H1 (cell line): Measurements from ENCODE around the gene LDLRAD4. TPM values are rescaled to one million over a fixed set of nuclear protein-coding genes. Genes with fewer than 3 reads are reported as not detected.

Experiments
- CHD7 ChIP-seq: fragments of 300-600 bp; sonication (generic); IDR thresholded peaks from 2 replicates; pipeline ENCODE4 v1.7.1; 2012; ENCODE audit warnings: low read length, moderate library complexity, mild to moderate bottlenecking, inconsistent platforms; ENCODE audit not compliant: insufficient replicate concordance
- EGR1 ChIP-seq: IDR thresholded peaks from 2 replicates; pipeline ENCODE4 v1.6.1; 2011; ENCODE audit warnings: low read depth, low read length, borderline replicate concordance
- GABPA ChIP-seq: IDR thresholded peaks from 2 replicates; pipeline ENCODE4 v1.6.1; 2011; ENCODE audit warnings: mild to moderate bottlenecking, low read length, moderate library complexity, borderline replicate concordance; ENCODE audit not compliant: insufficient read depth
- KDM4A ChIP-seq: IDR thresholded peaks from one replicate; pipeline ENCODE4 v1.7.1; 2012; ENCODE audit warnings: low read depth, mild to moderate bottlenecking, moderate library complexity, low read length, inconsistent platforms; ENCODE audit not compliant: severe bottlenecking
- PHF8 ChIP-seq: fragments of 200-600 bp; sonication (generic); conservative IDR thresholded peaks from 2 replicates; pipeline ENCODE4 v1.7.1; 2012; ENCODE audit warnings: low read depth, mild to moderate bottlenecking, inconsistent platforms, low read length, moderate library complexity
- SUZ12 ChIP-seq: fragments of 200-600 bp; sonication (generic); IDR thresholded peaks from 2 replicates; pipeline ENCODE4 v1.6.1; 2012; ENCODE audit warnings: mild to moderate bottlenecking, inconsistent platforms, low read length, moderate library complexity, mixed read lengths
- polyA plus RNA-seq, 7 experiments: library from polyadenylated mRNA; depleted of rRNA in 3 of 7; stranded (reverse) in 5 of 7; unstranded in 2 of 7; fragments of >200 nt in 5 of 7; fragments of 200-250 nt in 2 of 7; gene quantifications; 1 replicate in 5 of 7; 2 replicates in 1 of 7; 4 replicates in 1 of 7; pipeline versions ENCODE4 v1.2.1 to v1.2.3, GENCODE V29; 2011 to 2013; ENCODE audit warnings: missing spikeins in 2 of 7, mixed read lengths in 2 of 7
- total RNA-seq: library from RNA; stranded (reverse); fragmentation: NEBNext Ultra II Directional; extraction: Animal tissue kit (Norgen Biotek cat#: 25700); gene quantifications from 2 replicates; pipeline ENCODE4 v1.2.1, GENCODE V29; 2021
- TF ChIP-seq, protein P1 (sequence below): IDR thresholded peaks from 2 replicates; pipeline ENCODE4 v1.6.1; 2012; ENCODE audit warnings: inconsistent platforms

The LDLRAD4 gene
- total and polyA plus RNA-seq, 2 of the 8 experiments (the other 6 are each of a cell fraction or from before 2014, with no cell fraction given): 0.77 to 1.4 TPM

DNA sequence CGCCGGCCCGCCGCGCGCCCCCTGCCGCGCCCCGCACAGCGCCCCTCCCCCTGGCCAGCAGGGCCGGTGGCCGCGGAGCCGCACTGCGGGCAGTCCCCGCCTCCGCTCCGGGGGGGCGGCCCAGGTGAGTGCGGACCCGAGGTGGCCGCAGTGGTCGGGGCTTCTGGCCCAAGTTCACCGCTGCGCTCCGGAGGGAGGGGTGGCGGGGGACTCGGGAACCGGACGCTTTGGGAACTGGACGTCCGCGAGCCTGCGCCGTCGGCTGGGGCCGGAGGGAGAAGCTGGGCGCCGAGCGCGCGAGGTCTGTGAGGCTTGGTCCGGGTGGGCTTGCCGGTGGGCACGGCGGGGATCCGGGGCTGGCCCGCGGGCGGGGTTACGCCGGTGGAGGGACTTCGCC, 591 bp upstream of the LDLRAD4 start (continued):
- TF ChIP-seq CHD7 (no peak), KDM4A (peak; percentile 50), EGR1 (no peak), GABPA (no peak), PHF8 (no peak), SUZ12 (peak; percentile 42)
- TF ChIP-seq, protein P1, sequence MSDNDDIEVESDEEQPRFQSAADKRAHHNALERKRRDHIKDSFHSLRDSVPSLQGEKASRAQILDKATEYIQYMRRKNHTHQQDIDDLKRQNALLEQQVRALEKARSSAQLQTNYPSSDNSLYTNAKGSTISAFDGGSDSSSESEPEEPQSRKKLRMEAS: no peak
- TF ChIP-seq, all 59 proteins: peak for 2
